GM19452 (cell line): ENCODE results near the gene ACTG1.

ENCODE experiments used
- ATAC-seq: cut with Tn5 transposase; IDR thresholded peaks from one replicate; pipeline ENCODE4 v1.9.1; 2021; ENCODE audit not compliant: unreplicated experiment

The ACTG1 gene

GRCh38 chr17:81466564-81467472 is 45.8 kb downstream of the ACTG1 start:
- no peak for ATAC-seq

- no peak for ATAC-seq
Measured at GRCh38 chr17:81465910-81466309, 46.7 kb downstream of the ACTG1 start.

- no peak for ATAC-seq
Measured at GRCh38 chr17:81464586-81464985, 48.0 kb downstream of the ACTG1 start.

- no peak for ATAC-seq
Measured at GRCh38 chr17:81463506-81463905, 49.1 kb downstream of the ACTG1 start.

GRCh38 chr17:81462506-81463125 is 50.0 kb downstream of the ACTG1 start:
- ATAC-seq: no peak

GRCh38 chr17:81461607-81462500 is 50.7 kb downstream of the ACTG1 start:
- no peak for ATAC-seq

- no peak for ATAC-seq
Measured at GRCh38 chr17:81460856-81461460, 51.6 kb downstream of the ACTG1 start.
